WERI-Rb-1 (cell line): ENCODE measurements around the gene CLRN3.

Experiments
- DNase-seq: peaks from one replicate; pipeline ENCODE4 v3.0.0-alpha.2; 2020
- H3K27ac ChIP-seq: fragments of 250-450 bp; sonication (Bioruptor Pico); 2 replicates; pipeline ENCODE4 v1.5.1; 2020; ENCODE audit warnings: mild to moderate bottlenecking, moderate library complexity
- H3K27me3 ChIP-seq: fragments of 250-450 bp; sonication (Bioruptor Pico); 2 replicates; pipeline ENCODE4 v1.5.1; 2021; ENCODE audit warnings: mild to moderate bottlenecking, low read depth, moderate library complexity; ENCODE audit not compliant: insufficient read depth, severe bottlenecking
- H3K36me3 ChIP-seq: fragments of 250-450 bp; sonication (Bioruptor Pico); 2 replicates; pipeline ENCODE4 v1.5.1; 2020; ENCODE audit warnings: mild to moderate bottlenecking, moderate library complexity
- H3K4me3 ChIP-seq: 2 replicates; pipeline ENCODE4 v1.5.1; 2011; ENCODE audit warnings: low read depth, mild to moderate bottlenecking, control low read depth, low read length
- H3K9me3 ChIP-seq: fragments of 250-450 bp; sonication (Bioruptor Pico); 2 replicates; pipeline ENCODE4 v1.5.1; 2021; ENCODE audit warnings: mild to moderate bottlenecking, moderate library complexity; ENCODE audit not compliant: severe bottlenecking
- TF ChIP-seq, protein P1 (sequence below): IDR thresholded peaks from 2 replicates; pipeline ENCODE4 v1.5.1; 2011; ENCODE audit warnings: low read depth, mild to moderate bottlenecking, control low read depth, inconsistent platforms, low read length

CLRN3 gene

GRCh38 chr10:127916826-127917225, 24.1 kb upstream of the CLRN3 start:
- H3K27me3 ChIP-seq, result no peaks in the 10 kb centered on the region
- H3K36me3 ChIP-seq, result no peaks in the 10 kb centered on the region
- TF ChIP-seq, protein P1, sequence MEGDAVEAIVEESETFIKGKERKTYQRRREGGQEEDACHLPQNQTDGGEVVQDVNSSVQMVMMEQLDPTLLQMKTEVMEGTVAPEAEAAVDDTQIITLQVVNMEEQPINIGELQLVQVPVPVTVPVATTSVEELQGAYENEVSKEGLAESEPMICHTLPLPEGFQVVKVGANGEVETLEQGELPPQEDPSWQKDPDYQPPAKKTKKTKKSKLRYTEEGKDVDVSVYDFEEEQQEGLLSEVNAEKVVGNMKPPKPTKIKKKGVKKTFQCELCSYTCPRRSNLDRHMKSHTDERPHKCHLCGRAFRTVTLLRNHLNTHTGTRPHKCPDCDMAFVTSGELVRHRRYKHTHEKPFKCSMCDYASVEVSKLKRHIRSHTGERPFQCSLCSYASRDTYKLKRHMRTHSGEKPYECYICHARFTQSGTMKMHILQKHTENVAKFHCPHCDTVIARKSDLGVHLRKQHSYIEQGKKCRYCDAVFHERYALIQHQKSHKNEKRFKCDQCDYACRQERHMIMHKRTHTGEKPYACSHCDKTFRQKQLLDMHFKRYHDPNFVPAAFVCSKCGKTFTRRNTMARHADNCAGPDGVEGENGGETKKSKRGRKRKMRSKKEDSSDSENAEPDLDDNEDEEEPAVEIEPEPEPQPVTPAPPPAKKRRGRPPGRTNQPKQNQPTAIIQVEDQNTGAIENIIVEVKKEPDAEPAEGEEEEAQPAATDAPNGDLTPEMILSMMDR, result 0 out of 2 replicates have a peak, but pooled peaks have one; percentile 20
- H3K27ac ChIP-seq, result no peak overlapping the region
- no peak overlapping the region for H3K4me3 ChIP-seq
- no peaks in the 10 kb centered on the region for H3K9me3 ChIP-seq
- no peak for DNase-seq

DNA sequence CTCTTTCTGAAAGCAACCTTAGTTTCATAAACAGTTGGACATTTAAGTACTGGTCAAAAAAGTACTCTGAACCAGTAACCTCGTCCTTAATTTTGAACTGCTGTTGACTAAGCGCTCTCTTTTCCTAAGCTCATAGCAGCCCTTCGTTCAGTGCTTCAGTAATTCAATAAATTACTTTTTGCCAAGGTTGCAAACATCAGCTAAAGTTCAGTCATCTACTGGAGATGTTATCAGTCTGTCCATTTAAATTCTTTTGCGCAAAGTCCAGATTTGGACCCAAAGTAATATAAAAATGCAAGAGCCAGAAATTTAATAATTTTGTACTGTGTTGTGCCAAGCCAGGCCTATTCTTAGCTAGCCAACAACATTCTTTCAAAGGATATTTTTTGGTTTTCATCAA, 22.6 kb upstream of the CLRN3 start:
- DNase-seq, result no peak
- no peak overlapping the region for H3K4me3 ChIP-seq
- no peak overlapping the region for H3K27ac ChIP-seq

GRCh38 chr10:127913368-127913759, 20.6 kb upstream of the CLRN3 start:
- no peaks in the 10 kb centered on the region for H3K9me3 ChIP-seq
- no peak overlapping the region for H3K27ac ChIP-seq
- no peaks in the 10 kb centered on the region for H3K27me3 ChIP-seq
- DNase-seq, result no peak
- no peaks in the 10 kb centered on the region for H3K36me3 ChIP-seq
- no peak overlapping the region for H3K4me3 ChIP-seq
- TF ChIP-seq, protein P1, result no peak

More for the DNA sequence above, 22.6 kb upstream of the CLRN3 start:
- H3K36me3 ChIP-seq, result no peaks in the 10 kb centered on the region
- TF ChIP-seq, protein P1, result no peak
- H3K9me3 ChIP-seq, result no peaks in the 10 kb centered on the region
- H3K27me3 ChIP-seq, result no peaks in the 10 kb centered on the region

- no peaks in the 10 kb centered on the region for H3K9me3 ChIP-seq
- no peaks in the 10 kb centered on the region for H3K36me3 ChIP-seq
- no peaks in the 10 kb centered on the region for H3K27me3 ChIP-seq
- H3K4me3 ChIP-seq, result no peak overlapping the region
- TF ChIP-seq, protein P1, result no peak
- H3K27ac ChIP-seq, result no peak overlapping the region
- DNase-seq, result no peak
Measured at GRCh38 chr10:127912607-127913367, 20.0 kb upstream of the CLRN3 start.

- no peak overlapping the region for H3K4me3 ChIP-seq
- TF ChIP-seq, protein P1, result no peak
- H3K36me3 ChIP-seq, result no peaks in the 10 kb centered on the region
- no peaks in the 10 kb centered on the region for H3K9me3 ChIP-seq
- no peak overlapping the region for H3K27ac ChIP-seq
- no peak for DNase-seq
- H3K27me3 ChIP-seq, result no peaks in the 10 kb centered on the region
Measured at GRCh38 chr10:127911867-127912257, 19.1 kb upstream of the CLRN3 start.
